GM20000 (cell line): ENCODE data around the gene LDLR.

Experiments used
- DNase-seq: peaks from one replicate; pipeline ENCODE4 v3.0.0; 2012; ENCODE audit warnings: low spot score
- CTCF ChIP-seq: IDR thresholded peaks from 2 replicates; pipeline ENCODE4 v1.5.1; 2012; ENCODE audit warnings: mild to moderate bottlenecking, control low read depth; ENCODE audit errors: extremely low read depth, missing control alignments

The LDLR gene

GRCh38 chr19:11164879-11165406, 75.7 kb downstream of the LDLR start:
- TF ChIP-seq CTCF, result no peak
- DNase-seq, result no peak

DNA sequence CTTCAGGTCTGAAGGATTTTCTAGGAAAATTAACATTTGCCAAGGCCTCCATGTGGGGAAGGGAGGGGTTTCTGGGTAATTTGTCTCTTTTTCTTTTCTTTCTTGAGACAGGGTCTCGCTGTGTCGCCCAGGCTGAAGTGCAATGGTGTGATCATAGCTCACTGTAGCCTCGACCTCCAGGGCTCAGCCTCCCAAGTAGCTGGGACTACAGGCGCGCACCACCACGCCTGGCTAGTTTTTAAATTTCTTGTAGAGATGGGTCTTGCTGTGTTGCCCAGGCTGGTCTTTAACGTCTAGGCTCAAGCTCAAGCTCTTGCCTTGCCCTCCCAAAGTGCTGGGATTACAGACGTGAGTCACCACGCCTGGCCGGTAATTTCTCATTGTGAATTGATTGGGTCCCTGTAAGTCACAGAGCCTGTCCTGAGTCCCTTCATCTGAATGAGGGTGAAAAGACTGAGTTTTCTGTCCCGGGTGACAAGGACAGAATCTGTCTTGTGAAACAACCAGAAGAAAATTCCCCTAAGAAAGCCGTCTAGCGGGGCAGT, 76.3 kb downstream of the LDLR start:
- DNase-seq, result no peak
- no peak for TF ChIP-seq CTCF

DNA sequence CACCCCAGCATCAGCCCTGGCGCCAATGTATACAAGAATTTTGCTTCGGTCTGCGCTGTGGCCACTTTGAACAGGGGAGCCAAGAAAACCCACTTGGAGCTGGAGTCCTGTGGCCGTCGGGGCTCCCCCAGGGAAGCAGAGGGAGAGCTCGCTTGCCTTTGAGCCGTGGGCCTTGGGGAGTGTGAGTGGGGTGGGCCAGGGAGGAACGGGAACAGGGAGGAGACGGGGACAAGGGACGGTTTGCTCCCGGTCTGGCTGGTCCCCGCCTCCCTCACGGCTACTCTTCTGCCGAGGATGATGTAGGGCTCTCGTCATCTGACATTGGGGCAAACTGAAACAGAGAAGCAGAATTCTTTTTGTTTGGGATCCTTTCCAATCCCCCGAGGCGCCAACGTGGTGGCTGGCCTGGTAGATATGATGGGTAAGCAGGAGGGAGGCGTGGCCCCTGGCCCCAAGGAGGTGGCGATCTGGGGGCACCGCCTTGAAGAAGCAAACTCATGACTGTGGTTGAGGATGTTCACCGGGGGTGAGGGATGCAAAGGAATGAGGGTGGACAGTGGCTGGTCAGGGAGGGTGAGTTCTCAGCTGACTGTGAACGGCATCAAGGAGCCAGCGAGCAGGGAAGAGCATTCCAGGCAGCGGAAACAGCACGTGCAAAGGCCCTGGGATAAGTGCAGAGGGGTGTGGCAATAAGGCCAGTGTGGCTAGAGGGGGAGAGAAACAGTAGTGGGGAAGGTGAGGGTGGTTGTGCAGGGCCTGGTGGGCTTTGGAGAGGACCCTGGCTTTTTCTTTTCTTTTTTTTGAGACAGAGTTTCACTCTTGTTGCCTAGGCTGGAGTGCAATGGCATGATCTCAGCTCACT, 77.2 kb downstream of the LDLR start:
- TF ChIP-seq CTCF, result no peak
- no peak for DNase-seq

GRCh38 chr19:11168568-11168967, 79.3 kb downstream of the LDLR start:
- DNase-seq, result no peak
- no peak for TF ChIP-seq CTCF

DNA sequence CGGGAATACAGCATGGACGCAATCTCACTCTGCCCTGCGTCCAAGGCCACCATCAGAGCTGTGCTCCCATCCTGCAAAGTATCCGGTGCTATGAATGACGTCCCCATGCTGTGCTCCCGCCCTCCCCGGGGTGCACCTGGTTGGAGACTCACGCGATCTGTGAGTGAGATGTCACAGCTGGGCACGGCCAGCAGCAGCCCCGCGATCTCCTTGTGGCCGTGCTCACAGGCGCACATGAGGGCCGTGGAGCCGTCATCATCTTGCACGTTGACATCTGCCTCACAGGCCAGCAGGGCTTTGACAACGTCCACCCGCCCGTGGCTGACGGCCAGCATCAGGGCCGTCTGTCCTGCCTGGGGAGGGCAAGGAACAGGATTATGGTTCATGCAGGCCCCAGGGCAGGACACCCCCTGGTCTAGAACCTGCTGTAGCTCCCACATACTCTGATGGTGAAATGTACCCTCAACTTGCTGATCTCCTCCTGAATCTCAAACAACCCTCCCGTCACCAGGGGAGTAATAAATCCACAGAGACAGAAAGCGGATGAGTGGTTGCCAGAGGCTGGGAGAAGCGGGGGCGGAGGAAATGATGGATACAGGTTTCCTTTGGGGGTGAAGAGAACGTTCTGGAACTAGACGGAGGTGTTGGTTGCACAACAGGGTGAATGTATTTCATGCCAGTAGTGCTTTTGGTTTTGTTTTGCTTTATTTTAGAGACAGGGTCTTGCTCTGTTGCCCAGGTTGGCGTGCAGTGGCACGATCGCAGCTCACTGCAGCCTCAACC, 80.8 kb downstream of the LDLR start:
- no peak for DNase-seq
- TF ChIP-seq CTCF, result no peak

- no peak for TF ChIP-seq CTCF
- no peak for DNase-seq
These were observed 81.9 kb downstream of the LDLR start for GRCh38 chr19:11171144-11171543.

DNA sequence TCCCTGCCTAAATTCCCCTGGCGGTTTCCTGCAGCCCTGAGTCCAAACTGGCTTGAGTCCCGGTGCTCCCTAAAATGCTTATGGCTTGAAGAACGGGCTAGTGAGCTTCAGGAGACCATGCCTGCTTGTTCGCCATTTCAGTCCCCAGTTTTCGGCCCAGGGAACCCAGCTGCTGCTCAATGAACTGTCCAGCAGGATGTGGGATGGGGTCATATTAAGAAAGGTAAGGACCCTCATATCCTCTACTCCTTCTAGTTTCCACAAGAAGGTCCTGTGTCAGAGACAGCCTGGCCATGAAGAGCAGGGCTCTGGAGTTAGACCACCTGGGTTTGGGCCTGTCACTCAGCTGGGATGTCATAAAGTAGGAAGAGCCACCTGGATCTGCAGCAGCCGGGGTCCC, 83.3 kb downstream of the LDLR start:
- no peak for DNase-seq
- TF ChIP-seq CTCF, result no peak
